ENCODE data around the gene TAF11L4.
"Not testable (repeated sequence)": the region's sequence is repeated elsewhere in the genome, so short reads cannot be mapped to it uniquely, and the experiment has no call there.

The TAF11L4 gene

DNA sequence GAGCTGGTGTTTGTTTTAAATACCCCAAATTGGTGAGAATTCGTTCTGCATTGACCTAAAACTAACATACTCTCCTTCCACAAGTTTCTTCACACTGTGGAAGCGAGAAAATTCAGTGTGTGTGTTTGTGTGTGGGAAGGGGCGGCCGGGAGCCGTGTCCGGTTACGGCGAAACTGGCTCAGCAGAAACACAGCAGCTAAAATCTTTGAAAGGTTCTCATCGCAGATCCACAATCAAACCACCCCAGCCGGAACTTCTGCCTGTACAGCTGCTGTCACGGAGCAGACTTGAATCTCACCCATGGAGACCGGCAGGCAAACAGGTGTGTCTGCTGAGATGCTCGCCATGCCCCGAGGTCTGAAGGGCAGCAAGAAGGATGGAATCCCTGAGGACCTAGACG is at the start of gene TAF11L4:
TAF11L4 (plus strand) TSS at position 301 of the 400 bp plus-strand sequence.
- not testable (repeated sequence) for DNase-seq (ENCODE audit: low read depth)

DNA sequence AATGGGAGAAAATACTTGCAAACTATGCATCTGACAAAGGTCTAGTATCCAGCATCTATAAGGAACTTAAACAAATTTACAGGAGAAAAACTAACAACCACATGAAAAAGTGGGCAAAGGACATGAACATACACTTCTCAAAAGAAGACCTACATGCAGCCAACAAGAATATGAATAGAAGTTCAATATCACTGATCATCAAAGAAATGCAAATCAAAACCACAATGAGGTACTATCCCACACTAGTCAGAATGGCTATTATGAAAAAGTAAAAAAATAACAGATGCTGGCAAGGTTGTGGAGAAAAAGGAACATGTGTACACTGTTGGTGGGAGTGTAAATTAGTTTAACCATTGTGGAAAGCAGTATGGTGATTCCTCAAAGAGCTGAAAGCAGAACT is 46.5 kb upstream of the TAF11L4 start:
- not testable (repeated sequence) for DNase-seq (ENCODE audit: low read depth)

DNA sequence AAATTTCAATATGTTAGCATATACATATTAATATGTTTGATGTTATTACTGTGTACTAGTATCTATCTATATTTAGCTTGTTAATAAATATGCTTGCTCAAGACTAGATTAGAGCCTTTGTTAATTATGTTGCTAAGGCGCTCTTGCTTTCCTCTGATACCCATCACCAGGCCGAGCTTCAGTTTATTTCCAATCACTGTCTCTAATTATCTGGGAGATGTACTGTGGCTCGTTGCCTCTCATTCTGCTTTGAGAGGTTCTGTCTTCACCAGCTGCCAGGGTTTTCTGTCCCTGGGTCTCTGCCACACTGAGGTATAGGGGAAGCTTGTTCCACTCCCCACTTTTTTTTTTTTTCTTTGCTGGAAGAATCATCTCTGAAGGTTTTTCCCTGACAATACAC is 44.6 kb upstream of the TAF11L4 start:
- DNase-seq (ENCODE audit: low read depth) = no peak

DNA sequence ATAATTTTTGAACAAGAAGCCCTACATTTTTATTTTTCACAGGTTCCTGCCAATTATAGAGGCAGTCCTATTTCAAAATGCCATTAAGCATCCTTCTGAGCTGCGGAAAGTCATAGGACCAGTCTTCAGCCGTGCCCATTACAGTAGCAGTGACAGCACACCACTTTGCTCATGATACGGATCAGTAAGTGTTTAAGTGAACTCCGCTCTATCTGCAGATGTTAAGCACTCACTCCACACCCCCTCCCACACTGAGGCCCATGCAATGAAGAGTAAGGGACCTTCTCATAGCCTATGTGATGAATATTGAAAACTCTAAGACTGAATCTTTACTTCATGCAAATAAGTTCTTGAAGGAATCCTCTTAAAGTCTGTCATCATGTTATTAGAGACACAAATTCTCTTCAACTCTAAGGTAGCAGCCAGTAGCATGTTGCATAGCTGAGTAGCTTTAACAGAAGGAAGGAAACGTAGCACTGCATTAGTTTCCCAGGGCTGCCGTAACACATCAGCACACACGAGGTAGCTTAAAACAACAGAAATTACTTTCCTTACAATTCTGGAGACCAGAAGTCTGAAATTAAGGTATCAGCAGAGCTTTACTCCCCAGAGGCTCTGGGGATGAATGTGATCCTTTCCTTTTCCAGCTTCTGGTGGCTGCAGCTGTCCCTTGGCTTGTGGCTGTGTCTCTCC is 43.9 kb upstream of the TAF11L4 start:
- no peak for DNase-seq (ENCODE audit: low read depth)

DNA sequence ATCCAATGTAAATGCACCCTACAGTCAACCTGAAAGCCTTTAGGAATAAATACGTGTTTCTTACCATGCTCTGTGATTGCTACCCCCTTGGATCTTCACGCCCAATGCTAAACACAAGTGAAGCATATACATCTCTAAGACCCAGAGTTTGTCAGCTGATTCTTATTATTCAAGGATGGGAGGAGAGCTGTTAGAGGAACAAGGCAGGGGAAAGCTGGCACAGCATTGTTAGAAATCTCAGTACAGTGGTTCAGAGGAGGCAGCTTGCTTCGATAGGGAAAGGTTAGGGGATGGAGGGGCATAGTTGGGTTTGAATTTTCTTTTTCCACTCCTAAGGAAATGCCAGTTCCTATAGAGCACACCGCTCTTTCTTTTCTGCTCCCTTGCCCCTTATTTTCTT is 40.2 kb upstream of the TAF11L4 start:
- no peak for DNase-seq (ENCODE audit: low read depth)

DNA sequence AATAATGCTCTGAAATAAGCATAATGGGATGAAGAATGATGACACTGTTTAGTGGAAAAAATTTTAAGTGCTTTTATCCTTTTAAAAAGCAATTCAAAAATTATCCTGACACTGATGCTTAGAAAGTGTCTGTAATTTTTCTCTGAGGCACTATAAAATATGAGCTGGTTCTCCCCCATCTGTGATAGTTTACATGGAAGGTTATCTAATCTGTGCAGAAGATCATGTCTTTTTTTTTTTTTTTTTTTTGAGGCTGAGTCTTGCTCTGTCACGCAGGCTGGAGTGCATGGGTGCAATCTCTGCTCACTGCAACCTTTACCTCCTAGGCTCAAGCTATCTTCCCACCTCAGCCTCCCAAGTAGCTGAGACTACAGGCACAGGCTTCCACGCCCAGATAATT is 38.8 kb upstream of the TAF11L4 start:
- no peak for DNase-seq (ENCODE audit: low read depth)

DNA sequence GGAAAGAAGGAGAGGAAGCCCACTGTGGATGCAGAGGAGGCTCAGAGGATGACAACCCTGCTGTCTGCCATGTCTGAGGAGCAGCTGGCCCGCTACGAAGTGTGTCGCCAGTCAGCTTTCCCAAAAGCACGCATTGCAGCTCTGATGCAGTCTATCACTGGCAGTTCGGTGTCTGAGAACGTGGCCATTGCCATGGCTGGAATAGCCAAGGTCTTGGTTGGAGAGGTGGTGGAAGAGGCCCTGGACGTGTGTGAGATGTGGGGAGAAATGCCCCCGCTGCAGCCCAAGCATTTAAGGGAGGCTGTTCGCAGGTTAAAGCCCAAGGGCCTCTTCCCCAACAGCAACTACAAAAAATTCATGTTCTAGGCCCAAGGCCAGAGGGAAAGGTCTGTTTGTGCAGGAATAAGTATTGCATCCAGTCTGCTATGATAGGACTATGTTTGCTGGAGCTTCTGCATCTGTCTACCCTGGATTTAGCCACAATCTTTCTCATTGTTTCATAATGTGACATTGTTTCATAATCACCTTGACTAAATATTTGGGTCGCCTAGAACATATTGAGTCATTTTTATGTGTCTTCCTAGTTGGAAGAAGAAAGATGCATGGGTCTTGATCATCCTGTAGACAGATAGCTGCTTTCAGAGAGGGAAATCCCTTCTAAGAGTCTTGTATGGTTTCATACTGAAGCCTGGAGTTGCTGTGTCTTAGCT is 35.0 kb upstream of the TAF11L4 start:
- DNase-seq (ENCODE audit: low read depth) = not testable (repeated sequence)

DNA sequence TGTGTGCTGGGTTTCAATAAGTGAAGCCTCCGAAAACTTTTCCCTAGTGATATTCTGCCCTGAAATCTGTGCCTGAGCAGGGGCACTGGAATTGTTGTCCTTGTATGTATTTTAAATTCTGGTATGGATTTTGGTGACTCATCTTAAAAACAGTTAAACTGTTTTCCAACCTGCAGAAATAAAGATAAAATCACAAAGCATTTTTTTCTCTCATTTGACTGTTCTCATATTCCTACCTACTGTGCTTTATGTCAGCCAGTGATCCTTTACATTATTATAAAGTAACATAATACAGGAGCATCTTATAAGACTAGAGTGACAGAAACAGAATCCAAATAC is 34.5 kb upstream of the TAF11L4 start:
- DNase-seq (ENCODE audit: low read depth) = no peak

DNA sequence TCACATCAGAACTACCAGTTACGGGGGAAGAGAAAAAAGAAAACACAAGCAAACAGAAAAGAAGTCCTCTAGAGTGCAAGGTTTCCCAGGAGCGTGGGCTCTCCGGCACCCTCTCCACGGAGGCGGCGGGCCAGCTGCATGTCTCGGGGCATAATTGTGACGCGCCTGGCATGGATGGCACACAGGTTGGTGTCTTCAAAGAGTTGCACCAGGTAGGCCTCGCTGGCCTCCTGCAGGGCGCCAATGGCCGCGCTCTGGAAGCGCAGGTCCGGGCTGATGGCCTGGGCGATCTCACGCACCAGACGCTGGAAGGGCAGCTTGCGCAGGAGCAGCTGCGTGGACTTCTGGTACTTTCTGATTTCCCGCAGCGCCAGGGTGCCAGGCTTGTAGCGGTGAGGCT is 30.3 kb upstream of the TAF11L4 start:
- DNase-seq (ENCODE audit: low read depth) = not testable (repeated sequence)

DNA sequence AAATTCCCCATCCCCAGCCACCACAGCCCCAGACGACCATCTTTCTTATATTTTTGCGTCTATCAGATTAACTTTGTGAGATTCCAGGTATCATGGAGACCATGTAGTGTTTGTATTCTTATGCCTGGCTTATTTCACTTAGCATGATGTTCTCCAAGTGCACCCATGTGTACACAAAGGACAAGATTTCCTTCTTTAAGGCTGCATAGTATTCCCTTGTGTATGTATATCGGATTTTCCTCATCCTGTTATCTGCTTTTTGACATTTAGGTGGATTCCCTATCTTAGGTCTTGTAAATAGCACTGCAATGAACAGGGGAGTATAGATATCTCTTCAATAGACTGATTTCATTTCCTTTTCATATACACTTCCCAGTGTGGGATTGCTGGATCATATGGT is 28.8 kb upstream of the TAF11L4 start:
- no peak for DNase-seq (ENCODE audit: low read depth)

DNA sequence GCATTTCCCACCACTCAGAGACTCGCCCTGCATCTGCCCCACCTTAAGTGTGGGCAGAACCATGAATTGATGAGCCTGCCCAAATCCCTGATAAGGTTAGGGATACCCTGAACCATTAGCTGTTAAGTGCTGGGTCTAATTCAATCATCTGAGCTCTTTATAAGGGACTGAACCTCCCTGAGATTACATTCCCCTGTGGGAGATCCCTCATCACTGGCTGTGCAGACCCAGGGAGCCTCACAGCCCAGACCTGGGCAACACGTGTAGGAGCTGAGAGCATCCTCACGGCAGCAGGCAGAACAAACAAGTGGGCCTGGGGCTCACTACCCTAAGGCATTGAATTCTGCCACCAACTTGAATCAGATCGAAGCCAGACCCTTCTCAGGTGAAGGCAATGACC is 24.2 kb upstream of the TAF11L4 start:
- no peak for DNase-seq (ENCODE audit: low read depth)

DNA sequence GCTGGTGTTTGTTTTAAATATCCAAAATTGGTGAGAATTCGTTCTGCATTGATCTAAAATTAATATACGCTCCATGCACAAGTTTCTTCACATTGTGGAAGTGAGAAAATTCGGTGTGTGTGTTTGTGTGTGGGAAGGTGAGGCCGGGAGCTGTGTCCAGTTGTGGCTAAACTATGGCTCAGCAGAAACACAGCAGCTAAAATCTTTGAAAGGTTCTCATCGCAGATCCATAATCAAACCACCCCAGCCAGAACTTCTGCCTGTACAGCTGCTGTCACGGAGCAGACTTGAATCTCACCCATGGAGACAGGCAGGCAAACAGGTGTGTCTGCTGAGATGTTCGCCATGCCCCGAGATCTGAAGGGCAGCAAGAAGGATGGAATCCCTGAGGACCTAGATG is 23.7 kb upstream of the TAF11L4 start, which contains the start of gene TAF11L2:
TAF11L2 (plus strand) TSS at position 301 of the 400 bp plus-strand sequence.
- DNase-seq (ENCODE audit: low read depth) = not testable (repeated sequence)

DNA sequence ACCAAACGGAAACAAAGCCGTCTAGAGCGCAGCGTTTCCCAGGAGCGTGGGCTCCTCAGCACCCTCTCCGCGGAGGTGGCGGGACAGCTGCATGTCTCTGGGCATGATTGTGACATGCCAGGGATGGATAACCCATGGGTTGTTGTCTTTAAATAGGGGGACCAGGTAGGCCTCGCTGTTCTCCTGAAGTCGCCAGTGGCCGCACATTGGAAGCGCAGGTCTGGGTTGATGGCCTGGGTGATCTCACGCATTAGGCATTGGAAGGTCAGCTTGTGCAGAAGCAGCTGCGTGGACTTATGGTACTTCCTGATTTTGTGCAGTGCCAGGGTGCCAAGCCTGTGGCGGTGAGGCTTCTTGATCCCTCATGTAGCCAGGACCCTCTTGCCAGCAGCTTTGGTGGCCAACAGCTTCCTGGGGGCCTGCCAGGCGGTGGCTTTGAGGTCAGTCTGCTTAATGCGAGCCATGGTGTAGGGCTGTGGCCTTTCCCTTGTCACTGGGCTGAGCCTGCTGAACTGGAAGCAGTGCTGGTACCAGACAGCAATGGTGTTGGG is 9.8 kb upstream of the TAF11L4 start:
- no peak for DNase-seq (ENCODE audit: low read depth)

DNA sequence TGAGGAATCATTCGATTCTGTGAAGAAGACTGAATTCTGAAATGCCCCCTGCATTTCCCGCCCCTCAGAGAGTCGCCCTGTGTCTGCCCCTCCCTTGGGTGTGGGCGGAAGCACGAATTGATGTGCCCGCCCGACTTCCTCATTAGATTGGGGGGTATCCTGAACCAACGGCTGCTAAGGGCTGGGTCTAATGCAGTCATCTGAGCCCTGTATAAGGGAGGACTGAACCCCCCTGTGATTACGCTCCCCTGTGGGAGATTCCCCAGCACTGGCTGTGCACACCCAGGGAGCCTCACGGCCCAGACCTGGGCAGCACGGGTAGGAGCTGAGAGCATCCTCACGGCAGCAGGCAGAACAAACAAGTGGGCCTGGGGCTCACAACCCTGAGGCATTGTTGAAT is 4.1 kb upstream of the TAF11L4 start:
- not testable (repeated sequence) for DNase-seq (ENCODE audit: low read depth)

DNA sequence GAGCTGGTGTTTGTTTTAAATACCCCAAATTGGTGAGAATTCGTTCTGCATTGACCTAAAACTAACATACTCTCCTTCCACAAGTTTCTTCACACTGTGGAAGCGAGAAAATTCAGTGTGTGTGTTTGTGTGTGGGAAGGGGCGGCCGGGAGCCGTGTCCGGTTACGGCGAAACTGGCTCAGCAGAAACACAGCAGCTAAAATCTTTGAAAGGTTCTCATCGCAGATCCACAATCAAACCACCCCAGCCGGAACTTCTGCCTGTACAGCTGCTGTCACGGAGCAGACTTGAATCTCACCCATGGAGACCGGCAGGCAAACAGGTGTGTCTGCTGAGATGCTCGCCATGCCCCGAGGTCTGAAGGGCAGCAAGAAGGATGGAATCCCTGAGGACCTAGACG is 3.5 kb upstream of the TAF11L4 start, which contains the start of gene TAF11L3:
TAF11L3 (plus strand) TSS at position 301 of the 400 bp plus-strand sequence.
- DNase-seq (ENCODE audit: low read depth) = not testable (repeated sequence)

DNA sequence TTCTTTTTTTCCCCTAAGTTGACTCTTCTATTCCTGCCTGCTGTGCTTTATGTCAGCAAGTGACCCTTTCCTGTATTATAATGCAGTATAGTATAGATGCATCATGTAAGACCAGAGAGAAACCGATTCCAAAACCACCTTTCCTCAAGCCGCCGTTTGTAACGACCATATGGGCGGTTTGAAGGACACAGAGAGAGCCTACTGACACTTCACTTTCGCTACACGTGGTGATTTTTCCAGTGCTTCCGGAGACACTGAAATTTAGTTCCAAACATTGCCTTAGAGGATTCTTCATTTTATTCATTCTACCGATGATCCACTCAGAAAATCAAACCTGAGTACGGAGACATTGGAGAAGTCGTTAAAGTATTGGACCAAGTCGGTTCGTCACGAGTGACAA is 2.1 kb upstream of the TAF11L4 start:
- not testable (repeated sequence) for DNase-seq (ENCODE audit: low read depth)

DNA sequence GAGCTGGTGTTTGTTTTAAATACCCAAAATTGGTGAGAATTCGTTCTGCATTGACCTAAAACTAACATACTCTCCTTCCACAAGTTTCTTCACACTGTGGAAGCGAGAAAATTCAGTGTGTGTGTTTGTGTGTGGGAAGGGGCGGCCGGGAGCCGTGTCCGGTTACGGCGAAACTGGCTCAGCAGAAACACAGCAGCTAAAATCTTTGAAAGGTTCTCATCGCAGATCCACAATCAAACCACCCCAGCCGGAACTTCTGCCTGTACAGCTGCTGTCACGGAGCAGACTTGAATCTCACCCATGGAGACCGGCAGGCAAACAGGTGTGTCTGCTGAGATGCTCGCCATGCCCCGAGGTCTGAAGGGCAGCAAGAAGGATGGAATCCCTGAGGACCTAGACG is 3.3 kb downstream of the TAF11L4 start, which contains the start of gene TAF11L5:
TAF11L5 (plus strand) TSS at position 301 of the 400 bp plus-strand sequence.
- DNase-seq (ENCODE audit: low read depth) = not testable (repeated sequence)

DNA sequence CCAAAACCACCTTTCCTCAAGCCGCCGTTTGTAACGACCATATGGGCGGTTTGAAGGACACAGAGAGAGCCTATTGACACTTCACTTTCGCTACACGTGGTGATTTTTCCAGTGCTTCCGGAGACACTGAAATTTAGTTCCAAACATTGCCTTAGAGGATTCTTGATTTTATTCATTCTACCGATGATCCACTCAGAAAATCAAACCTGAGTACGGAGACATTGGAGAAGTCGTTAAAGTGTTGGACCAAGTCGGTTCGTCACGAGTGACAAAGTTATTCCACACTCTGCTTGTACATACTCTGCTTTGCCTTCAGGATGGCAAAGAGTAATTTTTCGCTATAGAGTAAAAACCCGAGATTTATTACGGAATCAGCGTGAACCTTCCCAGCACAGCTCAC is 4.9 kb downstream of the TAF11L4 start:
- DNase-seq (ENCODE audit: low read depth) = not testable (repeated sequence)

DNA sequence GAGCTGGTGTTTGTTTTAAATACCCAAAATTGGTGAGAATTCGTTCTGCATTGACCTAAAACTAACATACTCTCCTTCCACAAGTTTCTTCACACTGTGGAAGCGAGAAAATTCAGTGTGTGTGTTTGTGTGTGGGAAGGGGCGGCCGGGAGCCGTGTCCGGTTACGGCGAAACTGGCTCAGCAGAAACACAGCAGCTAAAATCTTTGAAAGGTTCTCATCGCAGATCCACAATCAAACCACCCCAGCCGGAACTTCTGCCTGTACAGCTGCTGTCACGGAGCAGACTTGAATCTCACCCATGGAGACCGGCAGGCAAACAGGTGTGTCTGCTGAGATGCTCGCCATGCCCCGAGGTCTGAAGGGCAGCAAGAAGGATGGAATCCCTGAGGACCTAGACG is 6.8 kb downstream of the TAF11L4 start, which contains the start of gene TAF11L6:
TAF11L6 (plus strand) TSS at position 301 of the 400 bp plus-strand sequence.
- not testable (repeated sequence) for DNase-seq (ENCODE audit: low read depth)

Data from stimulated activated CD8-positive, alpha-beta memory T cell treated with anti-CD3 and anti-CD28 coated beads, Interleukin-12 subunit alpha, Interleukin-12 subunit beta, amount 100 ng/mL, for 1 hour (primary cell).